ENCODE data around the gene TBR1. TPM values are rescaled to one million over a fixed set of nuclear protein-coding genes. Genes with fewer than 3 reads are reported as not detected.

TBR1 gene
- total RNA-seq, 5 donors from 2014 or later (not counting 1 experiment from before 2014, with no cell fraction given), result not detected

DNA sequence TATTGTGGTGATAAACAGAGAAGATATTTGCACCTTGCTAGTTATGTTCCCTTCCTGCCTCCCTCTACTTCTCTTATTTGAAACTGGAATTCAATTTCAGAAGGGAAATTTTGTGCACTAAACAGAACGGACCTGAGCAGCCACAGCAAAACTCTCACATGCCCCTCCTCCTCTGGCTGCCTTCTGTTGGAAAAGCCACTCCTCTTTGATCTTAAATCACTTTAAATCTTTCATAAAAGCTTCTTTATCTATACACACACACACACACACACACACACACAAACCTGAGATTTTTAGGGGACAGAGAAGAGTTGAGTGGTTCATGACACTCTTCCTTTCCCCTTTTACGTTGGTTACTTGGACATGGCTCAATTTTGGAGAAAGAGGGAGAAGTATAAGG, 5.6 kb downstream of the TBR1 start:
- 0% methylated on average over 1 of the region's 2 CpGs for WGBS (ENCODE audit: insufficient coverage)
- no peaks in the 10 kb centered on the region for H3K9me3 Mint-ChIP-seq
- POLR2A ChIA-PET, result no interaction called here

GRCh38 chr2:161422816-161423403, 6.8 kb downstream of the TBR1 start:
- no peaks in the 10 kb centered on the region for H3K9me3 Mint-ChIP-seq
- H3K4me3 ChIP-seq (ENCODE audit: control insufficient read depth in 1 of 2, extremely low read depth in 1 of 2, low read length in 1 of 2), result peak overlapping the region in 1 of 2 donors; percentile 69
- 5% methylated on average over 5 of the region's 11 CpGs for WGBS (ENCODE audit: insufficient coverage)
- H3K36me3 ChIP-seq (ENCODE audit: control insufficient read depth in 2 of 2, extremely low read depth in 1 of 2, insufficient read depth in 1 of 2, low read length in 1 of 2), result no peaks in the 10 kb centered on the region
- no peaks in the 10 kb centered on the region for H3K36me3 Mint-ChIP-seq
- no peak overlapping the region for H3K27ac Mint-ChIP-seq
- ATAC-seq (replicated peaks in 1 of 4), result no peak
- no peaks in the 10 kb centered on the region for H3K9me3 ChIP-seq
- peak overlapping the region; percentile 38 to 55 (median 53) for H3K4me3 Mint-ChIP-seq
- no peak overlapping the region for H3K27ac ChIP-seq (ENCODE audit: low read length)
- H3K4me1 Mint-ChIP-seq, result peaks cover 43 to 53% (median 53%) of the 10 kb centered on the region in 3 donors
- ChIA-PET CTCF (no interaction called here), POLR2A (no interaction called here)
- peaks cover 50 to 61% of the 10 kb centered on the region in 2 experiments for H3K27me3 ChIP-seq (replicated peaks in 1 of 2; ENCODE audit: control insufficient read depth in 2 of 2, extremely low read depth in 1 of 2, insufficient read depth in 2 of 2, low read length in 1 of 2)
- DNase-seq, result no peak
- H3K27me3 Mint-ChIP-seq, result peaks cover 81 to 88% of the 10 kb centered on the region in 2 donors
- H3K4me1 ChIP-seq (ENCODE audit: control insufficient read depth in 1 of 2, extremely low read depth in 1 of 2, insufficient read depth in 2 of 2, low read length in 2 of 2), result peaks cover 17 to 35% of the 10 kb centered on the region in 2 experiments

More for the DNA sequence above, 5.6 kb downstream of the TBR1 start:
- CTCF ChIA-PET, result interaction anchor here in 1 of 2 donors (0.5 to 0.7 kb wide), 2 partner anchors 33 to 702 kb away, joined by 3 read pairs; no protein-coding TSS in a partner anchor
- H3K9me3 ChIP-seq, result no peaks in the 10 kb centered on the region
- no peak overlapping the region for H3K4me3 Mint-ChIP-seq
- DNase-seq (no peak), ATAC-seq (replicated peaks in 1 of 4) (no peak)
- H3K36me3 Mint-ChIP-seq, result no peaks in the 10 kb centered on the region
- peaks cover 83 to 89% of the 10 kb centered on the region in 2 donors for H3K27me3 Mint-ChIP-seq
- peaks cover 44 to 60% of the 10 kb centered on the region in 2 experiments for H3K27me3 ChIP-seq (replicated peaks in 1 of 2; ENCODE audit: control insufficient read depth in 2 of 2, extremely low read depth in 1 of 2, insufficient read depth in 2 of 2, low read length in 1 of 2)
- no peak overlapping the region for H3K27ac Mint-ChIP-seq
- H3K4me3 ChIP-seq (ENCODE audit: control insufficient read depth in 1 of 2, extremely low read depth in 1 of 2, low read length in 1 of 2), result no peak overlapping the region
- H3K4me1 Mint-ChIP-seq, result peaks cover 44 to 56% (median 55%) of the 10 kb centered on the region in 3 donors
- H3K4me1 ChIP-seq (ENCODE audit: control insufficient read depth in 1 of 2, extremely low read depth in 1 of 2, insufficient read depth in 2 of 2, low read length in 2 of 2), result peaks cover 9 to 34% of the 10 kb centered on the region in 2 experiments
- no peaks in the 10 kb centered on the region for H3K36me3 ChIP-seq (ENCODE audit: control insufficient read depth in 2 of 2, extremely low read depth in 1 of 2, insufficient read depth in 1 of 2, low read length in 1 of 2)
- H3K27ac ChIP-seq (ENCODE audit: low read length), result no peak overlapping the region

DNA sequence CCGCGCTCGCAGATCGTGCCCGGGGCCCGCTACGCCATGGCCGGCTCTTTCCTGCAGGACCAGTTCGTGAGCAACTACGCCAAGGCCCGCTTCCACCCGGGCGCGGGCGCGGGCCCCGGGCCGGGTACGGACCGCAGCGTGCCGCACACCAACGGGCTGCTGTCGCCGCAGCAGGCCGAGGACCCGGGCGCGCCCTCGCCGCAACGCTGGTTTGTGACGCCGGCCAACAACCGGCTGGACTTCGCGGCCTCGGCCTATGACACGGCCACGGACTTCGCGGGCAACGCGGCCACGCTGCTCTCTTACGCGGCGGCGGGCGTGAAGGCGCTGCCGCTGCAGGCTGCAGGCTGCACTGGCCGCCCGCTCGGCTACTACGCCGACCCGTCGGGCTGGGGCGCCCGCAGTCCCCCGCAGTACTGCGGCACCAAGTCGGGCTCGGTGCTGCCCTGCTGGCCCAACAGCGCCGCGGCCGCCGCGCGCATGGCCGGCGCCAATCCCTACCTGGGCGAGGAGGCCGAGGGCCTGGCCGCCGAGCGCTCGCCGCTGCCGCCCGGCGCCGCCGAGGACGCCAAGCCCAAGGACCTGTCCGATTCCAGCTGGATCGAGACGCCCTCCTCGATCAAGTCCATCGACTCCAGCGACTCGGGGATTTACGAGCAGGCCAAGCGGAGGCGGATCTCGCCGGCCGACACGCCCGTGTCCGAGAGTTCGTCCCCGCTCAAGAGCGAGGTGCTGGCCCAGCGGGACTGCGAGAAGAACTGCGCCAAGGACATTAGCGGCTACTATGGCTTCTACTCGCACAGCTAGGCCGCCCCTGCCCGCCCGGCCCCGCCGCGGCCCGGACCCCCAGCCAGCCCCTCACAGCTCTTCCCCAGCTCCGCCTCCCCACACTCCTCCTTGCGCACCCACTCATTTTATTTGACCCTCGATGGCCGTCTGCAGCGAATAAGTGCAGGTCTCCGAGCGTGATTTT, 7.6 kb downstream of the TBR1 start:
- 7% methylated on average over 125 of the region's 125 CpGs for WGBS (ENCODE audit: insufficient coverage)
- no peaks in the 10 kb centered on the region for H3K36me3 ChIP-seq (ENCODE audit: control insufficient read depth in 2 of 2, extremely low read depth in 1 of 2, insufficient read depth in 1 of 2, low read length in 1 of 2)
- no peaks in the 10 kb centered on the region for H3K36me3 Mint-ChIP-seq
- ATAC-seq (replicated peaks in 1 of 4) (peak; percentile 44 to 53 (median 48)), DNase-seq (peak in 2 of 35 experiments; percentile 7 to 16)
- peaks cover 39 to 47% (median 45%) of the 10 kb centered on the region in 3 donors for H3K4me1 Mint-ChIP-seq
- peak overlapping the region in 1 of 2 donors; percentile 60 for H3K27ac Mint-ChIP-seq
- H3K27me3 ChIP-seq (replicated peaks in 1 of 2; ENCODE audit: control insufficient read depth in 2 of 2, extremely low read depth in 1 of 2, insufficient read depth in 2 of 2, low read length in 1 of 2), result peaks cover 50 to 58% of the 10 kb centered on the region in 2 experiments
- no peaks in the 10 kb centered on the region for H3K9me3 ChIP-seq
- peaks cover 17 to 31% of the 10 kb centered on the region in 2 experiments for H3K4me1 ChIP-seq (ENCODE audit: control insufficient read depth in 1 of 2, extremely low read depth in 1 of 2, insufficient read depth in 2 of 2, low read length in 2 of 2)
- no peaks in the 10 kb centered on the region for H3K9me3 Mint-ChIP-seq
- ChIA-PET CTCF (no interaction called here), POLR2A (no interaction called here)
- peaks cover 77 to 85% of the 10 kb centered on the region in 2 donors for H3K27me3 Mint-ChIP-seq
- H3K4me3 Mint-ChIP-seq, result peak overlapping the region; percentile 62 to 77 (median 64)
- H3K4me3 ChIP-seq (ENCODE audit: control insufficient read depth in 1 of 2, extremely low read depth in 1 of 2, low read length in 1 of 2), result peak overlapping the region in 1 of 2 donors; percentile 69
- H3K27ac ChIP-seq (ENCODE audit: low read length), result no peak overlapping the region

- Histone ChIP-seq H3K27ac (ENCODE audit: low read length) (no peak overlapping the region), H3K4me3 (ENCODE audit: control insufficient read depth in 1 of 2, extremely low read depth in 1 of 2, low read length in 1 of 2) (peak overlapping the region in 1 of 2 donors; percentile 51), H3K4me1 (ENCODE audit: control insufficient read depth in 1 of 2, extremely low read depth in 1 of 2, insufficient read depth in 2 of 2, low read length in 2 of 2) (peaks cover 17 to 27% of the 10 kb centered on the region in 2 experiments), H3K36me3 (ENCODE audit: control insufficient read depth in 2 of 2, extremely low read depth in 1 of 2, insufficient read depth in 1 of 2, low read length in 1 of 2) (no peaks in the 10 kb centered on the region), H3K27me3 (replicated peaks in 1 of 2; ENCODE audit: control insufficient read depth in 2 of 2, extremely low read depth in 1 of 2, insufficient read depth in 2 of 2, low read length in 1 of 2) (peaks cover 47 to 53% of the 10 kb centered on the region in 2 experiments), H3K9me3 (no peaks in the 10 kb centered on the region)
- ChIA-PET POLR2A (no interaction called here), CTCF (no interaction called here)
- Mint-ChIP-seq H3K27me3 (peaks cover 77 to 83% of the 10 kb centered on the region in 2 donors), H3K27ac (peak overlapping the region in 1 of 2 donors; percentile 60), H3K36me3 (no peaks in the 10 kb centered on the region), H3K4me3 (peak overlapping the region; percentile 62 to 77 (median 64)), H3K9me3 (no peaks in the 10 kb centered on the region), H3K4me1 (peaks cover 32 to 41% (median 38%) of the 10 kb centered on the region in 3 donors)
- 6% methylated on average over 1 of the region's 9 CpGs for WGBS (ENCODE audit: insufficient coverage)
- DNase-seq, result no peak
- no peak for ATAC-seq (replicated peaks in 1 of 4)
These were observed 8.3 kb downstream of the TBR1 start for GRCh38 chr2:161424394-161424769.

DNA sequence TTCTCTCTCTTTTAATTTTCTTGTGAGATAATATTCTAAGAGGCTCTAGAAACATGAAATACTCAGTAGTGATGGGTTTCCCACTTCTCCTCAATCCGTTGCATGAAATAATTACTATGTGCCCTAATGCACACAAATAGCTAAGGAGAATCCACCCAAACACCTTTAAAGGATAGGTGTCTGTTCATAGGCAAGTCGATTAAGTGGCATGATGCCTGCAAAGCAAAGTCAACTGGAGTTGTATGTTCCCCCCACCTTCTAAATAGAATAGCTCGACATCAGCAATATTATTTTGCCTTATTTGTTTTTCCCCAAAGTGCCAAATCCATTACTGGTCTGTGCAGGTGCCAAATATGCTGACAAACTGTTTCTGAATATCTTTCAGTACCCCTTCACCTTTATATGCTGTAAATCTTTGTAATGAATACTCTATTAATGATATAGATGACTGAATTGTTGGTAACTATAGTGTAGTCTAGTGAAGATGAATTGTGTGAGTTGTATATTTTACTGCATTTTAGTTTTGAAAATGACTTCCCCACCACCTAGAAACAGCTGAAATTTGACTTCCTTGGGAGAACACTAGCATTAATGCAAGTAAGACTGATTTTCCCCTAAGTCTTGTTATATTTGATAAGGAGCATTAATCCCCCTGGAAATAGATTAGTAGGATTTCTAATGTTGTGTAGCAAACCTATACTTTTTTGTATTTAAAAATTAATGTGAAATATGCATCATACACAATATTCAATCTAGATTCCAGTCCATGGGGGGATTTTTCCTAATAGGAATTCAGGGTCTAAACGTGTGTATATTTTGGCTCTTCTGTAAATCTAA, 9.0 kb downstream of the TBR1 start:
- Mint-ChIP-seq H3K4me3 (peak overlapping the region in 2 of 3 donors; percentile 62 to 77), H3K27me3 (peaks cover 78 to 83% of the 10 kb centered on the region in 2 donors), H3K36me3 (no peaks in the 10 kb centered on the region), H3K27ac (peak overlapping the region in 1 of 2 donors; percentile 60), H3K4me1 (peaks cover 31 to 41% (median 37%) of the 10 kb centered on the region in 3 donors), H3K9me3 (no peaks in the 10 kb centered on the region)
- WGBS (ENCODE audit: insufficient coverage), result 20% methylated on average over 1 of the region's 4 CpGs
- H3K4me1 ChIP-seq (ENCODE audit: control insufficient read depth in 1 of 2, extremely low read depth in 1 of 2, insufficient read depth in 2 of 2, low read length in 2 of 2), result peaks cover 17 to 27% of the 10 kb centered on the region in 2 experiments
- ATAC-seq (replicated peaks in 1 of 4), result no peak
- DNase-seq, result no peak
- H3K27me3 ChIP-seq (replicated peaks in 1 of 2; ENCODE audit: control insufficient read depth in 2 of 2, extremely low read depth in 1 of 2, insufficient read depth in 2 of 2, low read length in 1 of 2), result peaks cover 46 to 53% of the 10 kb centered on the region in 2 experiments
- H3K9me3 ChIP-seq, result no peaks in the 10 kb centered on the region
- ChIA-PET POLR2A (no interaction called here), CTCF (interaction anchor here in 1 of 2 donors (0.6 kb wide), 1 partner anchor 582 kb away, joined by 3 read pairs; no protein-coding TSS in a partner anchor)
- H3K27ac ChIP-seq (ENCODE audit: low read length), result no peak overlapping the region
- no peaks in the 10 kb centered on the region for H3K36me3 ChIP-seq (ENCODE audit: control insufficient read depth in 2 of 2, extremely low read depth in 1 of 2, insufficient read depth in 1 of 2, low read length in 1 of 2)
- H3K4me3 ChIP-seq (ENCODE audit: control insufficient read depth in 1 of 2, extremely low read depth in 1 of 2, low read length in 1 of 2), result no peak overlapping the region

Data from T-cell (primary cell).